ENCODE data around the gene ARID1B. TPM values are rescaled to one million over a fixed set of nuclear protein-coding genes. Genes with fewer than 3 reads are reported as not detected.

ARID1B gene
- total and polyA plus RNA-seq, 9 of the 15 experiments (the other 6 are each of a cell fraction or from before 2014, with no cell fraction given): 12.5 to 50.5 (median 25.8) TPM

DNA sequence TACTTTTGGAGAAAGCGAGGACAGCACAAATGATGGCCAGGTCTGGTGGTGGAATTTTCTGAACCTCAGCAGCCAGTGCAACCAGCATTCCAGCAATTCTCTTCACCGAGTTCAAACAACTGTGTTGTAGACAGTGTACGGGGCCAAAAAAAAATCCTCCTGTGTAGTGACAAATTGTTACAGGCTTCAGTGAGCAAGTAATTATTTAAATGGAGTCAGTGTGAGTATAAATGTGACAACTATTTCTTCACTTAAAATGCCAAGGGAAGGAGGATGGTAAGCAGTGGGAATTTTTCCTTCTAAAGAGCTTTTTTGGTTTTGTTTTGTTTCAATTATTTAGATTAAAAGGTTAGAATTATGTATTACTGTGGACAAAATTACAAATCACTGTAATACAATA, 392.0 kb downstream of the ARID1B start:
- FAIRE-seq (no peak), DNase-seq (ENCODE audit: extremely low read depth in 1 of 4, low spot score in 3 of 4) (no peak), ATAC-seq (no peak)
- intact Hi-C loops (cut with micrococcal nuclease) (no loop called here), in situ Hi-C loops (cut with MboI) (no loop called here)
- H2AFZ ChIP-seq (ENCODE audit: low read depth, low read length): no peak overlapping the region
- H3K9me1 ChIP-seq (ENCODE audit: control insufficient read depth, insufficient read depth, low read length): no peaks in the 10 kb centered on the region
- H3K9me3 ChIP-seq (replicated peaks; ENCODE audit: control insufficient read depth, insufficient read depth, low read depth, low read length): no peaks in the 10 kb centered on the region
- TF ChIP-seq, protein P1, sequence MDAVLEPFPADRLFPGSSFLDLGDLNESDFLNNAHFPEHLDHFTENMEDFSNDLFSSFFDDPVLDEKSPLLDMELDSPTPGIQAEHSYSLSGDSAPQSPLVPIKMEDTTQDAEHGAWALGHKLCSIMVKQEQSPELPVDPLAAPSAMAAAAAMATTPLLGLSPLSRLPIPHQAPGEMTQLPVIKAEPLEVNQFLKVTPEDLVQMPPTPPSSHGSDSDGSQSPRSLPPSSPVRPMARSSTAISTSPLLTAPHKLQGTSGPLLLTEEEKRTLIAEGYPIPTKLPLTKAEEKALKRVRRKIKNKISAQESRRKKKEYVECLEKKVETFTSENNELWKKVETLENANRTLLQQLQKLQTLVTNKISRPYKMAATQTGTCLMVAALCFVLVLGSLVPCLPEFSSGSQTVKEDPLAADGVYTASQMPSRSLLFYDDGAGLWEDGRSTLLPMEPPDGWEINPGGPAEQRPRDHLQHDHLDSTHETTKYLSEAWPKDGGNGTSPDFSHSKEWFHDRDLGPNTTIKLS (IDR thresholded peaks at IDR 0.05; ENCODE audit: borderline replicate concordance, low read depth): no peak
- TF ChIP-seq ATF7 (IDR thresholded peaks at IDR 0.05) (no peak), KDM4B (IDR thresholded peaks at IDR 0.05; ENCODE audit: borderline replicate concordance in 2 of 2, low read depth in 1 of 2) (no peak), ZNF165 (CRISPR knock-in tag; IDR thresholded peaks at IDR 0.05; ENCODE audit: borderline replicate concordance) (no peak), POLR2B (IDR thresholded peaks at IDR 0.05; ENCODE audit: low read depth, partially characterized antibody) (no peak), ZNF512 (tag; IDR thresholded peaks at IDR 0.05) (no peak)
- H3K36me3 ChIP-seq (ENCODE audit: control insufficient read depth, insufficient read depth, low read length): peaks cover 23% of the 10 kb centered on the region; the same call in 2 of the 3 replicates
- WGBS (ENCODE audit: insufficient coverage, low coverage, missing lambda C conversion rate): 85% methylated on average over 3 of the region's 3 CpGs
- ChIA-PET POLR2A (interaction anchor here (1.0 kb wide), 1 partner anchor 19 kb away, joined by 5 read pairs; no protein-coding TSS in a partner anchor), CTCF (ENCODE audit: low intra/inter-chr PET ratio) (no interaction called here)
- no peak overlapping the region for H3K4me2 ChIP-seq (ENCODE audit: insufficient read depth, low read length)
- H3K27me3 ChIP-seq (ENCODE audit: control insufficient read depth in 2 of 2, insufficient read depth in 2 of 2, low read length in 2 of 2): no peaks in the 10 kb centered on the region; a peak in 1 of 5 replicates
- H3K4me1 ChIP-seq (replicated peaks in 1 of 2; ENCODE audit: control insufficient read depth in 2 of 2, insufficient read depth in 2 of 2, low read length in 2 of 2): 0 out of 5 replicates have a peak, but pooled peaks cover 0 to 3% of the 10 kb centered on the region in 2 experiments
- H4K20me1 ChIP-seq (replicated peaks; ENCODE audit: control insufficient read depth, insufficient read depth, low read length): no peaks in the 10 kb centered on the region
- BruUV-seq (replicated peaks): no TSS peak
- no peak overlapping the region for H3K4me3 ChIP-seq
- no peak overlapping the region for H3K9ac ChIP-seq (ENCODE audit: insufficient read depth in 1 of 2, low read depth in 2 of 2, low read length in 2 of 2)
- no peak overlapping the region for H3K27ac ChIP-seq (ENCODE audit: extremely low read depth, low read depth, low read length)
- H3K79me2 ChIP-seq (ENCODE audit: control insufficient read depth, insufficient read depth, low read length): no peaks in the 10 kb centered on the region
